ENCODE measurements around the gene AK1. TPM values are rescaled to one million over a fixed set of nuclear protein-coding genes. Genes with fewer than 3 reads are reported as not detected.

Gene AK1
- total and polyA plus RNA-seq, 2 of the 8 experiments (the other 6 are each of a cell fraction or from before 2014, with no cell fraction given), result 37.9 to 39.2 TPM

- Histone ChIP-seq H2AK5ac (ENCODE audit: low read depth, low read length) (no peak within 1 kb of the TSS; the same call in 1 of the 2 replicates), H3K4me3 (ENCODE audit: extremely low read depth in 1 of 4, insufficient read depth in 2 of 4, low read depth in 3 of 4, low read length in 4 of 4) (no peak within 1 kb of the TSS), H4K91ac (replicated peaks; ENCODE audit: insufficient read length, low read length) (peak within 1 kb of the TSS; percentile 15), H3K9ac (replicated peaks in 1 of 4; ENCODE audit: extremely low read depth in 1 of 4, low read depth in 3 of 4, low read length in 3 of 4) (no peak within 1 kb of the TSS), H4K20me1 (replicated peaks in 1 of 2; ENCODE audit: control insufficient read depth in 1 of 2, insufficient read depth in 2 of 2, low read length in 2 of 2) (no peaks in the 10 kb centered on the region), H3K9me3 (ENCODE audit: insufficient read depth in 2 of 2, low read depth in 1 of 2, low read length in 1 of 2) (no peaks in the 10 kb centered on the region), H3K79me1 (ENCODE audit: low read depth, low read length) (no peaks in the 10 kb centered on the region), H2BK20ac (ENCODE audit: low read length) (peak within 1 kb of the TSS; percentile 62; the same call in 1 of the 2 replicates), H3K23me2 (ENCODE audit: low read depth, low read length) (no peaks in the 10 kb centered on the region; the same call in 1 of the 2 replicates), H2BK12ac (ENCODE audit: low read depth, low read length) (peak within 1 kb of the TSS; percentile 92; the same call in 1 of the 2 replicates), H4K5ac (ENCODE audit: insufficient read length, low read depth, low read length) (no peak within 1 kb of the TSS), H2AFZ (ENCODE audit: low read length) (no peak within 1 kb of the TSS), H3K4me2 (ENCODE audit: insufficient read depth in 1 of 2, low read depth in 2 of 2, low read length in 2 of 2) (peak within 1 kb of the TSS in 1 of 2 experiments; percentile 17; a peak in 1 of 4 replicates), H3K14ac (ENCODE audit: insufficient read length) (no peak within 1 kb of the TSS), H3K27me3 (replicated peaks in 1 of 4; ENCODE audit: control insufficient read depth in 3 of 4, extremely low read depth in 1 of 4, insufficient read depth in 3 of 4, low read length in 3 of 4) (no peaks in the 10 kb centered on the region), H3K18ac (ENCODE audit: extremely low read depth, low read length) (peak within 1 kb of the TSS; percentile 32), H3K4ac (replicated peaks; ENCODE audit: insufficient read length, low read depth, low read length) (no peak within 1 kb of the TSS), H3K4me1 (replicated peaks in 1 of 4; ENCODE audit: control insufficient read depth in 3 of 4, insufficient read depth in 4 of 4, low read length in 3 of 4) (peaks cover 0 to 10% (median 6%) of the 10 kb centered on the region in 4 experiments; a peak in 5 of 7 replicates), H4K8ac (ENCODE audit: extremely low read depth, insufficient read depth, low read length) (peak within 1 kb of the TSS; percentile 81), H3K23ac (ENCODE audit: insufficient read length) (no peak within 1 kb of the TSS), H3K56ac (replicated peaks; ENCODE audit: insufficient read length, low read depth, low read length) (no peak within 1 kb of the TSS), H2BK15ac (ENCODE audit: low read length) (peak within 1 kb of the TSS; percentile 81; the same call in 1 of the 2 replicates), H2BK120ac (replicated peaks; ENCODE audit: low read depth, low read length) (no peak within 1 kb of the TSS), H3K36me3 (ENCODE audit: control insufficient read depth in 2 of 4, insufficient read depth in 4 of 4, low read length in 3 of 4) (no peaks in the 10 kb centered on the region), H3K27ac (ENCODE audit: low read depth, low read length) (no peak within 1 kb of the TSS), H2BK5ac (ENCODE audit: low read depth, low read length) (peak within 1 kb of the TSS; percentile 60; the same call in 1 of the 2 replicates), H3K79me2 (ENCODE audit: control insufficient read depth in 1 of 2, insufficient read depth in 2 of 2, low read length in 2 of 2) (no peaks in the 10 kb centered on the region)
- ChIA-PET CTCF (ENCODE audit: partially characterized antibody) (interaction anchor here (0.8 to 6.6 kb wide), 20 partner anchors 8 to 109 kb away, joined by 3 to 50 read pairs (median 4); no protein-coding TSS in a partner anchor), POLR2A (ENCODE audit: partially characterized antibody) (interaction anchor here (0.8 to 3.2 kb wide), 12 partner anchors 9 to 65 kb away, joined by 3 to 16 read pairs (median 4); no protein-coding TSS in a partner anchor)
- TF ChIP-seq HDAC2 (IDR thresholded peaks at IDR 0.05; ENCODE audit: borderline replicate concordance in 1 of 2, low read depth in 2 of 2, low read length in 2 of 2) (no peak), KDM5A (IDR thresholded peaks at IDR 0.05; ENCODE audit: low read length) (no peak), GABPA (IDR thresholded peaks at IDR 0.05; ENCODE audit: borderline replicate concordance, insufficient read depth, low read length) (no peak), EZH2 (IDR thresholded peaks at IDR 0.05; ENCODE audit: low read depth, low read length, severe bottlenecking) (no peak), TBP (IDR thresholded peaks at IDR 0.05; ENCODE audit: low read depth, low read length) (no peak), TEAD4 (IDR thresholded peaks at IDR 0.05; ENCODE audit: low read depth, low read length) (no peak), EGR1 (IDR thresholded peaks at IDR 0.05; ENCODE audit: borderline replicate concordance, low read depth, low read length) (no peak), CHD2 (IDR thresholded peaks at IDR 0.05; ENCODE audit: low read length) (no peak), BRCA1 (IDR thresholded peaks at IDR 0.05; ENCODE audit: low read depth, low read length) (no peak)
- DNase-seq (ENCODE audit: low read depth in 1 of 2, low spot score in 2 of 2), result no peak
- FAIRE-seq, result no peak
- 70% methylated on average over 14 of the region's 37 CpGs; no CpG with 5 or more reads in 1 of the 2 experiments for WGBS, 2 experiments (ENCODE audit: extremely low coverage in 1 of 2, insufficient coverage in 1 of 2, insufficient read length in 1 of 2, insufficient replicate concordance in 2 of 2, low coverage in 1 of 2, low lambda C conversion rate in 2 of 2, missing lambda C conversion rate in 1 of 2)
Measured at GRCh38 chr9:127854184-127854806, 23.2 kb downstream of the AK1 start, which contains the start of gene ENG. ENG (minus strand) TSS chr9:127854658; CDS start chr9:127854355, 303 bp downstream.

Data from H1 (cell line).